GM21447 (cell line): ENCODE data around the gene MPEG1.

Source experiments
- ATAC-seq: cut with Tn5 transposase; IDR thresholded peaks from one replicate; pipeline ENCODE4 v1.9.1; 2021; ENCODE audit not compliant: unreplicated experiment

MPEG1 gene

GRCh38 chr11:59172345-59173079 is 40.2 kb downstream of the MPEG1 start:
- peak; percentile 22 for ATAC-seq

- peak; percentile 81 for ATAC-seq
These were observed 41.0 kb downstream of the MPEG1 start, which contains the start of gene DTX4 for GRCh38 chr11:59171508-59172322. Gene DTX4 (plus strand): TSS chr11:59172132. CDS start chr11:59172596, 464 bp downstream.

- no peak for ATAC-seq
These were observed 48.7 kb downstream of the MPEG1 start for GRCh38 chr11:59164028-59164427.
